HUES48 (cell line): ENCODE data around the gene LRRC26.
A peak's percentile ranks its signal among the peaks of the same experiment; 100 is the strongest.

ENCODE experiments used
- H3K27ac ChIP-seq: one replicate; pipeline ENCODE4 v1.7.0; 2013; ENCODE audit warnings: low read depth, low read length, inconsistent platforms
- H3K27me3 ChIP-seq: 2 replicates; pipeline ENCODE4 v1.6.1; 2013; ENCODE audit warnings: mild to moderate bottlenecking, low read length; ENCODE audit not compliant: control insufficient read depth, insufficient read depth
- H3K36me3 ChIP-seq: 2 replicates; pipeline ENCODE4 v1.6.1; 2013; ENCODE audit warnings: low read length; ENCODE audit not compliant: control insufficient read depth, insufficient read depth
- H3K4me1 ChIP-seq: 2 replicates; pipeline ENCODE4 v1.6.1; 2013; ENCODE audit warnings: mild to moderate bottlenecking, low read length; ENCODE audit not compliant: control insufficient read depth, insufficient read depth
- H3K4me3 ChIP-seq: 2 replicates; pipeline ENCODE4 v1.5.1; 2013; ENCODE audit warnings: mild to moderate bottlenecking, low read depth, low read length
- H3K9ac ChIP-seq: 2 replicates; pipeline ENCODE4 v1.6.1; 2013; ENCODE audit warnings: mild to moderate bottlenecking, low read depth, low read length, moderate library complexity
- H3K9me3 ChIP-seq: 2 replicates; pipeline ENCODE4 v1.6.1; 2013; ENCODE audit warnings: low read length; ENCODE audit not compliant: control insufficient read depth, insufficient read depth

LRRC26 gene

DNA sequence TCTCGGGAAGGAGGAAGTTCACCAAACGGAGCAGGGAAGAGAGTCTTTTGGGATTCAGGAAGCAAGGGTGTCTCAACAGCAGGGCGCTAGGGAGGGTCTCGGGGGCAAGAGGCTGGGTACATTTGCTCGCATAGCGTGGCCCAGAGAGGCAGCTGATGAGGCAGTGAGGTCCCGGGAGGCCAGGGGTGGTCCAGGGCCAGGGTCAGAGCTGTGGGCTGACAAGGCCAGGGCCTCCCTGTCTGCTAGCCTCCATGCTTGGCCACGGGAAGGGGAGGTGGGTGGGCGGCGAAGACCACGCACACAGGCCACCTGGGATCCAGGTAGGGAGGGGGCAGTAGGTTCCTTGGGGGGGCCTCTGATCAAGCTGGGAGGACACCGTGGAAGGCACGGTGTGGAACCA, 41.7 kb upstream of the LRRC26 start:
- no peaks in the 10 kb centered on the region for H3K4me1 ChIP-seq
- H3K27ac ChIP-seq = no peak overlapping the region
- no peak overlapping the region for H3K4me3 ChIP-seq
- no peak overlapping the region for H3K9ac ChIP-seq
- H3K36me3 ChIP-seq = peaks cover 51% of the 10 kb centered on the region
- no peaks in the 10 kb centered on the region for H3K27me3 ChIP-seq
- H3K9me3 ChIP-seq = no peaks in the 10 kb centered on the region

DNA sequence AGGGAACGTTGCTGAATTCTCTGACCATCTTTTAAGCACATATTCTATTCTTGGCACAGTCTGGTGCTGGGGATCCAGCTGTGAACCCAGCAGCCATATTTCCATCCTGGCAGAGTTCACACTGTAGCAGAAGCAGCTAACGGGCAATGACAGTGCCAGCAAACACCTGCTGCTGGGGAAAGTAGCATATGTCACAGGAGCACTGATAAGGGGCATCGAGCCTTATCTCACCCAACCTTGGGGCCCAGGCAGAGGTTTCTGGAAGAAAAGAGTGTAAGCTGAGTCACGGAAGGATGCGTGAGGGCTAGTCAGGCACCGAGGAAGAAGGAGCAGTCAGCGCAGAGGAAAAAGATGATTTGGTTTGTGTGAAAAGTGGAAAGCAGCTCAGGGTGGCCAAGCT, 36.8 kb upstream of the LRRC26 start:
- H3K4me1 ChIP-seq = peaks cover 5% of the 10 kb centered on the region; the same call in 1 of the 2 replicates
- H3K27ac ChIP-seq = no peak overlapping the region
- peaks cover 19% of the 10 kb centered on the region for H3K36me3 ChIP-seq
- H3K27me3 ChIP-seq = no peaks in the 10 kb centered on the region
- H3K9ac ChIP-seq = no peak overlapping the region
- H3K9me3 ChIP-seq = no peaks in the 10 kb centered on the region
- peak overlapping the region; percentile 82 for H3K4me3 ChIP-seq

DNA sequence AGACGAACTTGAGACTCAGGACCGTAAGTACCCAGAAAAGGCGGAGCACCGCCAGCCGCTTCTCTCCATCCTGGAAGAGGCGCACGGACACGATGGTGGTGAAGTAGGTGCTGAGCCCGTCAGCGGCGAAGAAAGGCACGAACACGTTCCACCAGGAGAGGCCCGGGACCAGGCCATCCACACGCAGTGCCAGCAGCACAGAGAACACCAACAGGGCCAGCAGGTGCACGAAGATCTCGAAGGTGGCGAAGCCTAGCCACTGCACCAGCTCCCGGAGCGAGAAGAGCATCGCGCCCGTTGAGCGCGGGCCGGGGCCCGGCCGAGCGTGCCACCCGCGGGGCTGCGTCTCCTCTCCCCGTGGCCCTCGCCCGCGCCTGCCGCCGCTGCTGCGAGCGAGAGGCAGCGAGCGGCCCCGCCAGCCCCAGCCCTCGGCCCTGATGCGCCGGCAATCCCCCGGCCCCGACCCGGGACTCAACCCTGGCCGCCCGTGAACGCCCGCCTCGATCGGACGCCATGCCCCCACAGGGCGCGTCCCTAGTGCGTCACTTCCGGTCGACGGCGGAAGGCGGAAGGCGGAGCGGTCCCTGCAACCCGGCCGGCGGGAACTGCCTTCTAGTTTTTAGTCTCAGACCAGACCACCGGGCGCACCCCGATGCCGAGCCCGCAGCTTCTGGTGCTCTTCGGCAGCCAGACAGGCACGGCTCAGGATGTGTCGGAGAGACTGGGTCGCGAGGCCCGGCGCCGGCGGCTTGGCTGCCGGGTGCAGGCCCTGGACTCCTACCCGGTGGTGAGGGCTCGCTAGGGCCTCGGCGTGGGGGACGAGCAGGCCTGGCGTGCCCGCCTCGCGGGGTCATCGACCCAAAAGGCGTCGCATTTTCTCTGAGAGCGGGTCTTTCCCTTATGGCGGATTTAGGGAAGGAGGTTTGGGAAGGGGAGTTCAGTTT, 35.5 kb upstream of the LRRC26 start, which contains the start of the genes NDOR1 and TMEM203:
NDOR1 (plus strand) TSS at position 575 of the 944 bp plus-strand sequence; CDS start at position 653, 78 bp downstream.
TMEM203 (minus strand) TSS at position 523 of the 944 bp plus-strand sequence; CDS start at position 289, 234 bp downstream.
- no peaks in the 10 kb centered on the region for H3K27me3 ChIP-seq

DNA sequence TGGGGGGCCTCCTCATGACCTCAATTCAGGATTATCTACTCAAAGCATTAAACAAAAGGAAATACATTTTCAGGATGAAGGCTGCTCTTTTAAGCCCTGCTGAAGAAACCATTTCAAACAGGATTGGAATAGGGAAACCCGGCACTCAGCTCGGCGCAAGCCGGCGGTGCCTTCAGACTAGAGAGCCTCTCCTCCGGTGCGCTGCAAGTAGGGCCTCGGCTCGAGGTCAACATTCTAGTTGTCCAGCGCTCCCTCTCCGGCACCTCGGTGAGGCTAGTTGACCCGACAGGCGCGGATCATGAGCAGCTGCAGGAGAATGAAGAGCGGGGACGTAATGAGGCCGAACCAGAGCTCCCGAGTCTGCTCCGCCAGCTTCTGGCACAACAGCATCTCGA, 34.9 kb upstream of the LRRC26 start:
- no peak overlapping the region for H3K27ac ChIP-seq
- H3K4me1 ChIP-seq = peaks cover 10% of the 10 kb centered on the region; the same call in 1 of the 2 replicates
- no peaks in the 10 kb centered on the region for H3K9me3 ChIP-seq
- H3K36me3 ChIP-seq = peaks cover 13% of the 10 kb centered on the region
- H3K27me3 ChIP-seq = no peaks in the 10 kb centered on the region
- H3K4me3 ChIP-seq = peak overlapping the region; percentile 82
- H3K9ac ChIP-seq = peak overlapping the region; percentile 89

More for the DNA sequence above, 35.5 kb upstream of the LRRC26 start, which contains the start of the genes NDOR1 and TMEM203:
- Histone ChIP-seq H3K4me1 (peaks cover 10% of the 10 kb centered on the region; the same call in 1 of the 2 replicates), H3K9me3 (no peaks in the 10 kb centered on the region), H3K36me3 (peaks cover 16% of the 10 kb centered on the region), H3K9ac (peak within 1 kb of the TSS; percentile 89), H3K27ac (peak within 1 kb of the TSS; percentile 75), H3K4me3 (peak within 1 kb of the TSS; percentile 82)

DNA sequence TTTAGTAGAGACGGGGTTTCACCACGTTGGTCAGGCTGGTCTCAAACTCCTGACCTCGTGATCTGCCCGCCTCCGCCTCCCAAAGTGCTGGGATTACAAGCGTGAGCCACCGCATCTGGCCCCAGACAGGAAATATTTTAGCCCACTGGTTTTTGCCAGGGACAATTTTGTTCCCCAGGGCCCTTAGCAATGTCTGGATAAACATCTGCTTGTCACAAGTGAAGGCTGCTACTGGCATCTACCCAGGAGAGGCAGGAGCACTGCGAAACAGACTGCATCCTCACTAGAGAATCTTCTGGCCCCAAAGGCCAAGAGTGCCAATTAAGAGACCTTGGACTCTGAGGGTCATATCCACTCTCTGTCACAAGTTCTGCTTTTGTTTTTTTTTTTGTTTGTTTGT, 33.1 kb upstream of the LRRC26 start:
- H3K36me3 ChIP-seq = peaks cover 6% of the 10 kb centered on the region; the same call in 1 of the 2 replicates
- H3K4me1 ChIP-seq = peaks cover 10% of the 10 kb centered on the region; the same call in 1 of the 2 replicates
- H3K27me3 ChIP-seq = no peaks in the 10 kb centered on the region
- H3K9me3 ChIP-seq = no peaks in the 10 kb centered on the region
- no peak overlapping the region for H3K4me3 ChIP-seq
- no peak overlapping the region for H3K27ac ChIP-seq
- H3K9ac ChIP-seq = no peak overlapping the region

DNA sequence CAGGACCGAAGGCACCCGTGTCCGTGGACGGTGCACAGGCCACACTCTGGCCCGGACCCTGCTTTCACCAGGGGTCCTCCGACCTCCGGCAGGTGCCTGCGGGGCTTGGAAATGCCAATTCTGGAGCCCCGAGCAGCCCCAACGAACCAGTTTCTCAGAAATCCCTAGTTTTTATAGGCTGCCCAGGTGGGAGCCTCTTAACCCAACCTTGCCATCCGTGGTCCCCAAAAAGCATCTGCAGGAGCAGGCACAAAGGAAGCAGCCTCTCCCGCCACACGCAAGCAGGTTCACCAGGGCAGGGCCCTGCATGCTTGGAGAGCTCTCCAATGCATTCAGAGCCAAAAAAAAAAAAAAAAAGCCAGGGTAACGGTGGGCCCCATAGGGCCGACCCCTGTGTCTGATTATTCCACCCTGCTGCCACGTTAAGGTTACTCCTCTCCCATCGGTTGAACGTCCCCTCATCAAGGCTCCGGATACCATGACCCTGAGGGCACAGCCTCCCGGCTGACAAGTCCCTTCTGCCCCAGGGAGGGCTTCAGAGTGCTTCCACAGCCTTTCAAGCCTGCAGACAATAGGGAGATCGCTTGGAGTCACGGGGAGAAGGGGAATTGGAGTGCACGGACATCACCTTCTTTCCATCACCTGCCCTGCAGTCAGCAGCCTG, 31.5 kb upstream of the LRRC26 start:
- Histone ChIP-seq H3K4me1 (peaks cover 10% of the 10 kb centered on the region; the same call in 1 of the 2 replicates), H3K27me3 (no peaks in the 10 kb centered on the region), H3K9me3 (no peaks in the 10 kb centered on the region), H3K27ac (peak overlapping the region; percentile 57), H3K36me3 (no peaks in the 10 kb centered on the region), H3K9ac (peak overlapping the region; percentile 45), H3K4me3 (peak overlapping the region; percentile 72)

DNA sequence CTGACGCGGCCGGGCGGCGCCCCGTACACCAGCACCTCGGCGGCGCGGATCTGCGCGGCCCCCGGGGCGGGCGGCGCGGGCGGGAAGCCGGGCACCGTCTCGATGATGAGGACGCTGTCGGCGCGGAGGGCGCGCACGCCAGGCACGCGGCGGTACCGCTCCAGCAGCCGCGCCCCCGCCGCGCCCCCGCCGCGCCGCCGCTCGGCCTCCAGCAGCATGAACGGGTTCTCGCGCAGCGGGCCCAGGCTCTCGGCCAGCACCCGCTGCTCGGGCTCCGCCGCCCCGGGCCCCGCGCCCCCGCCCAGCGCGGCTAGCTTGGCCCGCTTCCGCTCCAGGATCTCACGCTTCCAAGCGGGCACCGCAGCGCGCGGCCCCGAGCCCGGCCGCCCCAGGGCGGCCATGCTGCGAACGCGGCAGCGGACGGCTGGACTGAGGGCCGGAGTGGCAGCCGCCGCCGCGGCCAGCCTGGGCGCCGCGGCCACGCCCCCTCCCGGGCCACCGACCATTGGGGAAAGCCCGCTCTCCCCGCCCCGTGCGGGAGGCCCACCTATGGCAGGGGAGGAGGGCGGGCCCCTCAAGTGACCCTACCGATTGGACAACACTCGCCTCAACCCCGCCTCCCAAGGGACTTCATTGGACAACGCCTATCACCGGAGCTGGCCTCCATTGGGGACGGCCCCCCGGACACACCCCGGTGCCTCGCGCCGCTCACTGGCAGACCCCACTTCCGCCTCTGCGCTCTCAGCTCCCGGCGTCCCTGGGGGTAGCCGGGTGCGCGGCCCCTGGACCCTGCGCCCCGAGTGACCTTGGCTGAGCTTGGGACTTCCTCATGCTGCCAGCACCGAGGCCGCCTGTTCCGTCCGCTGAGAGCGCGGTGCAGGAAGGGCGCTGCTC, 30.7 kb upstream of the LRRC26 start, which contains the start of gene TPRN:
TPRN (minus strand) TSS at position 431 of the 894 bp plus-strand sequence; CDS start at position 401, 30 bp downstream.
- peaks cover 10% of the 10 kb centered on the region; the same call in 1 of the 2 replicates for H3K4me1 ChIP-seq
- H3K9ac ChIP-seq = peak within 1 kb of the TSS; percentile 45
- no peaks in the 10 kb centered on the region for H3K9me3 ChIP-seq
- peak within 1 kb of the TSS; percentile 59 for H3K27ac ChIP-seq
- peak within 1 kb of the TSS; percentile 72 for H3K4me3 ChIP-seq
- no peaks in the 10 kb centered on the region for H3K27me3 ChIP-seq
- H3K36me3 ChIP-seq = no peaks in the 10 kb centered on the region

DNA sequence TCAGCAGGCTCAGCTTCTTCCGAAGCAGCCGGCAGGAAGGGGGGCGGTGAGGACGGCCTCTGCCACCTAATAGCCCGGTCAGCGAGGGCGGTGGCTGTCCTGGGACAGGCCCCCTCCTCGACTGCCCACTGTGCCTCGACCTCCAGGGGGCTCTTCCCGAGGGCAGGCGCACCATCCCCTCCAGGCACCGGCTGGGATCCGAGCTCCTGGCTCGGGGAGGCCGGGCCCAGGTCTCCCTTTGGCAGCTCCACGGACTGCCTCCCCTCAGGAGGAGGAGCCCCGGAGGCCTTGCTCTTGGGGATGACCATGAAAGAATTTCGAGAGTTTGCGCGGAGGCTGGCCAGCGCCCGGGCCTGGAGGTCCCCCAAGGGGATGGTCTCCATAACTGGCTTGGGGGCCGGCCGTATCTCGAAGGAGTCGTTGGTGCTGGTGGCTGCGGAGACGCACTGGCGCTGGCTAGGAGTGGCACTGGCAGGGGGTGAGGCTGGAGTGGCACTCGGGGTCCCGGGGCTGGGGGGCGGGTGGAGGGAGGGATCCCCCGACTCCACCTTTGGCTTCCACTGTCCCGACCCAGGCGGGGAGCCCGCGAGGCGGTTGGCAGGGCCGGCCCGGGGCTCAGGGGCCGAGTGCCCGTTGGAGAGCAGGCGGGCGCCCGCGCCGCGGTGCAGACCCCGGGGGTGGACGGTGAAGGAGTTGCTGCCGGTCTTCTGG, 29.7 kb upstream of the LRRC26 start:
- Histone ChIP-seq H3K27ac (no peak overlapping the region), H3K4me3 (peak overlapping the region; percentile 50), H3K9ac (no peak overlapping the region), H3K9me3 (no peaks in the 10 kb centered on the region), H3K4me1 (peaks cover 14% of the 10 kb centered on the region; the same call in 1 of the 2 replicates), H3K27me3 (no peaks in the 10 kb centered on the region), H3K36me3 (no peaks in the 10 kb centered on the region)

DNA sequence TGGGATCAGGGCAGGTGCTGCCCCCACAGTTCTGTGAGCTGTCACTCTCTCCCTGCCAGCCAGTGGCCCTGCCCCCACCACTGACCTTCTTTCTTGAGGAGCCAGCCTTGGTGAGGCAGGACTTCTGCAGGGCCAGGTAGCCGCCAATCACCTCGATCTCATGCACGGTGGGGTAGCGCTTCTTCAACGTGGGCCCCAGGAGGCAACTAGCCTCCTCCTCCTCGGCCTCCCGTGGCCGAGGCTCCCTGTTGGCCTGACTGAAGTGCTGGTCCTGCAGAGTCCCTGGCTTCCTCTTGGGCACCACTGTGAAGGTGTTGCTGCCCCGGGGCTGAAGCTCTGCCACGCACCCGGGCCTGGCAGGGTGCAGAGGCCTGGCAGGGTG, 29.0 kb upstream of the LRRC26 start:
- no peaks in the 10 kb centered on the region for H3K9me3 ChIP-seq
- no peak overlapping the region for H3K9ac ChIP-seq
- H3K4me3 ChIP-seq = peak overlapping the region; percentile 50; the same call in 1 of the 2 replicates
- peaks cover 10% of the 10 kb centered on the region; the same call in 1 of the 2 replicates for H3K4me1 ChIP-seq
- no peaks in the 10 kb centered on the region for H3K27me3 ChIP-seq
- no peaks in the 10 kb centered on the region for H3K36me3 ChIP-seq
- no peak overlapping the region for H3K27ac ChIP-seq
